Measurements from ENCODE around the gene TBX1.

GRCh38 chr22:19742160-19743066 lies 18.2 kb upstream of the TBX1 start:
- TF ChIP-seq CTCF (conservative IDR thresholded peaks at IDR 0.05) (no peak), EZH2 (IDR thresholded peaks at IDR 0.05; ENCODE audit: low read depth) (no peak)
